Stomach smooth muscle (tissue), 2 donors: Measurements from ENCODE around the gene EIF3F.

Experiments used
- H3K27ac ChIP-seq: one replicate; pipeline ENCODE4 v1.7.0; 2013; ENCODE audit warnings: mild to moderate bottlenecking, low read length, inconsistent platforms
- H3K27me3 ChIP-seq, 2 donors: one replicate each; pipeline ENCODE4 v1.7.0; 2013; ENCODE audit warnings: low read length in 2 of 2; ENCODE audit not compliant: insufficient read depth in 2 of 2, control insufficient read depth in 1 of 2
- H3K36me3 ChIP-seq, 2 donors: one replicate each; pipeline ENCODE4 v1.7.0; 2013; ENCODE audit warnings: low read length in 2 of 2; ENCODE audit not compliant: control insufficient read depth in 2 of 2, insufficient read depth in 2 of 2
- H3K4me1 ChIP-seq: one replicate; pipeline ENCODE4 v1.7.0; 2013; ENCODE audit warnings: low read length; ENCODE audit not compliant: control insufficient read depth, insufficient read depth
- H3K4me3 ChIP-seq, 2 donors: one replicate each; pipeline ENCODE4 v1.7.0; 2013; ENCODE audit warnings: low read length in 2 of 2
- H3K9ac ChIP-seq, 2 donors: one replicate each; pipeline ENCODE4 v1.7.0; 2013; ENCODE audit warnings: low read length in 2 of 2, mild to moderate bottlenecking in 1 of 2
- H3K9me3 ChIP-seq, 2 donors: one replicate each; pipeline ENCODE4 v1.7.0; 2013; ENCODE audit warnings: low read length in 2 of 2; ENCODE audit not compliant: control insufficient read depth in 2 of 2
- donor health status: healthy.
- donor health status: Pancreatic carcinoma.

Gene EIF3F

GRCh38 chr11:7986768-7987559, at the start of gene EIF3F:
Gene EIF3F, plus strand, starts transcription at chr11:7987337. Its CDS starts 16 bp downstream, at chr11:7987353.
- Histone ChIP-seq H3K27me3 (no peaks in the 10 kb centered on the region), H3K4me1 (peaks cover 16% of the 10 kb centered on the region), H3K36me3 (peaks cover 4 to 7% of the 10 kb centered on the region in 2 donors), H3K27ac (peak within 1 kb of the TSS; percentile 64), H3K9me3 (no peaks in the 10 kb centered on the region), H3K4me3 (peak within 1 kb of the TSS; percentile 97 to 100), H3K9ac (peak within 1 kb of the TSS; percentile 78 to 90)

GRCh38 chr11:7941146-7941545, 46.0 kb upstream of the EIF3F start:
- H3K9me3 ChIP-seq: peaks cover 9 to 13% of the 10 kb centered on the region in 2 donors
- no peaks in the 10 kb centered on the region for H3K36me3 ChIP-seq
- H3K9ac ChIP-seq: no peak overlapping the region
- H3K27me3 ChIP-seq: no peaks in the 10 kb centered on the region
- no peak overlapping the region for H3K4me3 ChIP-seq
- no peak overlapping the region for H3K27ac ChIP-seq
- no peaks in the 10 kb centered on the region for H3K4me1 ChIP-seq

GRCh38 chr11:7941608-7942007, 45.5 kb upstream of the EIF3F start, which contains the start of gene OR10A3:
Gene OR10A3, minus strand, starts transcription at chr11:7941708. Its CDS starts 2,188 bp downstream, at chr11:7939520.
- H3K9ac ChIP-seq: no peak within 1 kb of the TSS
- H3K27me3 ChIP-seq: peaks cover 0 to 2% of the 10 kb centered on the region in 2 donors
- H3K36me3 ChIP-seq: no peaks in the 10 kb centered on the region
- no peak within 1 kb of the TSS for H3K4me3 ChIP-seq
- no peaks in the 10 kb centered on the region for H3K4me1 ChIP-seq
- H3K27ac ChIP-seq: no peak within 1 kb of the TSS
- H3K9me3 ChIP-seq: peaks cover 9 to 13% of the 10 kb centered on the region in 2 donors

GRCh38 chr11:7944123-7944522, 43.0 kb upstream of the EIF3F start:
- no peak overlapping the region for H3K9ac ChIP-seq
- no peaks in the 10 kb centered on the region for H3K36me3 ChIP-seq
- no peak overlapping the region for H3K4me3 ChIP-seq
- H3K9me3 ChIP-seq: peaks cover 9 to 13% of the 10 kb centered on the region in 2 donors
- H3K4me1 ChIP-seq: no peaks in the 10 kb centered on the region
- no peak overlapping the region for H3K27ac ChIP-seq
- peaks cover 0 to 2% of the 10 kb centered on the region in 2 donors for H3K27me3 ChIP-seq

- H3K27ac ChIP-seq: no peak overlapping the region
- peaks cover 0 to 2% of the 10 kb centered on the region in 2 donors for H3K9me3 ChIP-seq
- no peak overlapping the region for H3K4me3 ChIP-seq
- H3K4me1 ChIP-seq: no peaks in the 10 kb centered on the region
- no peaks in the 10 kb centered on the region for H3K36me3 ChIP-seq
- peaks cover 0 to 2% of the 10 kb centered on the region in 2 donors for H3K27me3 ChIP-seq
- H3K9ac ChIP-seq: no peak overlapping the region
These were observed 37.2 kb upstream of the EIF3F start for GRCh38 chr11:7949934-7950333.

GRCh38 chr11:7955191-7955590, 31.9 kb upstream of the EIF3F start:
- Histone ChIP-seq H3K9ac (no peak overlapping the region), H3K4me1 (no peaks in the 10 kb centered on the region), H3K36me3 (no peaks in the 10 kb centered on the region), H3K27me3 (no peaks in the 10 kb centered on the region), H3K9me3 (peaks cover 0 to 3% of the 10 kb centered on the region in 2 donors), H3K4me3 (no peak overlapping the region), H3K27ac (no peak overlapping the region)

- Histone ChIP-seq H3K9me3 (peaks cover 0 to 4% of the 10 kb centered on the region in 2 donors), H3K36me3 (no peaks in the 10 kb centered on the region), H3K27ac (no peak overlapping the region), H3K9ac (no peak overlapping the region), H3K4me3 (no peak overlapping the region), H3K27me3 (peaks cover 0 to 2% of the 10 kb centered on the region in 2 donors), H3K4me1 (no peaks in the 10 kb centered on the region)
These were observed 22.9 kb upstream of the EIF3F start for GRCh38 chr11:7964261-7964660.

- Histone ChIP-seq H3K36me3 (no peaks in the 10 kb centered on the region), H3K27ac (no peak overlapping the region), H3K4me1 (no peaks in the 10 kb centered on the region), H3K27me3 (peaks cover 0 to 2% of the 10 kb centered on the region in 2 donors), H3K9ac (no peak overlapping the region), H3K4me3 (no peak overlapping the region), H3K9me3 (peaks cover 0 to 4% of the 10 kb centered on the region in 2 donors)
These were observed 22.3 kb upstream of the EIF3F start for GRCh38 chr11:7964873-7965272.

GRCh38 chr11:7965386-7965785, 21.8 kb upstream of the EIF3F start, which contains the start of gene NLRP10:
Gene NLRP10, minus strand, starts transcription at chr11:7965447. Its CDS starts 1,952 bp downstream, at chr11:7963495.
- no peaks in the 10 kb centered on the region for H3K4me1 ChIP-seq
- no peak within 1 kb of the TSS for H3K9ac ChIP-seq
- no peak within 1 kb of the TSS for H3K4me3 ChIP-seq
- H3K9me3 ChIP-seq: peaks cover 0 to 4% of the 10 kb centered on the region in 2 donors
- H3K36me3 ChIP-seq: no peaks in the 10 kb centered on the region
- H3K27me3 ChIP-seq: peaks cover 0 to 2% of the 10 kb centered on the region in 2 donors
- no peak within 1 kb of the TSS for H3K27ac ChIP-seq

- Histone ChIP-seq H3K9me3 (no peaks in the 10 kb centered on the region), H3K4me3 (no peak overlapping the region), H3K36me3 (no peaks in the 10 kb centered on the region), H3K9ac (no peak overlapping the region), H3K27me3 (no peaks in the 10 kb centered on the region), H3K27ac (no peak overlapping the region), H3K4me1 (no peaks in the 10 kb centered on the region)
These were observed 20.0 kb upstream of the EIF3F start for GRCh38 chr11:7967097-7967496.

- Histone ChIP-seq H3K27ac (no peak overlapping the region), H3K4me3 (no peak overlapping the region), H3K27me3 (no peaks in the 10 kb centered on the region), H3K4me1 (no peaks in the 10 kb centered on the region), H3K9ac (no peak overlapping the region), H3K36me3 (no peaks in the 10 kb centered on the region), H3K9me3 (no peaks in the 10 kb centered on the region)
These were observed 19.3 kb upstream of the EIF3F start for GRCh38 chr11:7967826-7968225.
